GM23338 (cell line): ENCODE data around the gene AP5Z1. TPM values are rescaled to one million over a fixed set of nuclear protein-coding genes. Genes with fewer than 3 reads are reported as not detected.

Experiments used
- ATAC-seq: fragments of 200-7000 bp; cut with Tn5 transposase; 3 replicates; pipeline ENCODE4 v1.9.1; 2020
- DNase-seq: peaks from one replicate; pipeline ENCODE4 v3.0.0-alpha.2; 2015; ENCODE audit warnings: low spot score
- H2AFZ ChIP-seq: fragments of 200-600 bp; sonication (generic); 2 replicates; pipeline ENCODE4 v1.8.0; 2016; ENCODE audit warnings: antibody characterized with exemption, mild to moderate bottlenecking, moderate library complexity
- H3F3A ChIP-seq: fragments of 200-600 bp; sonication (generic); replicated peaks from 2 replicates; pipeline ENCODE4 v1.8.0; 2017; ENCODE audit warnings: antibody characterized with exemption, mixed run types, low read depth
- H3K27ac ChIP-seq: fragments of 200-600 bp; sonication (generic); 2 replicates; pipeline ENCODE4 v1.6.1; 2016; ENCODE audit warnings: low read depth
- H3K27me3 ChIP-seq: fragments of 200-600 bp; sonication (generic); 2 replicates; pipeline ENCODE4 v1.8.0; 2016; ENCODE audit warnings: mild to moderate bottlenecking, mixed run types, moderate library complexity; ENCODE audit not compliant: insufficient read depth
- H3K36me3 ChIP-seq: fragments of 200-600 bp; sonication (generic); 2 replicates; pipeline ENCODE4 v1.8.0; 2016; ENCODE audit warnings: mild to moderate bottlenecking; ENCODE audit not compliant: insufficient read depth
- H3K4me1 ChIP-seq: fragments of 200-600 bp; sonication (generic); 2 replicates; pipeline ENCODE4 v1.8.0; 2016; ENCODE audit warnings: mild to moderate bottlenecking, moderate library complexity; ENCODE audit not compliant: insufficient read depth
- H3K4me2 ChIP-seq: fragments of 200-600 bp; sonication (generic); 2 replicates; pipeline ENCODE4 v1.7.1; 2017; ENCODE audit warnings: mixed run types
- H3K4me3 ChIP-seq: fragments of 200-600 bp; sonication (generic); 2 replicates; pipeline ENCODE4 v1.6.1; 2016; ENCODE audit warnings: mixed run types
- H3K79me2 ChIP-seq: fragments of 200-600 bp; sonication (generic); replicated peaks from 2 replicates; pipeline ENCODE4 v1.8.0; 2017; ENCODE audit warnings: mild to moderate bottlenecking; ENCODE audit not compliant: insufficient read depth
- H3K9me2 ChIP-seq: fragments of 200-600 bp; sonication (generic); 2 replicates; pipeline ENCODE4 v1.8.0; 2017; ENCODE audit not compliant: insufficient read depth
- H4K20me1 ChIP-seq: fragments of 200-600 bp; sonication (generic); replicated peaks from 2 replicates; pipeline ENCODE4 v1.8.0; 2017; ENCODE audit warnings: mild to moderate bottlenecking; ENCODE audit not compliant: insufficient read depth
- H3K27ac Mint-ChIP-seq: 2 replicates; pipeline ENCODE4 v1.8.0; 2020; ENCODE audit warnings: inconsistent platforms, mild to moderate bottlenecking, moderate library complexity, mixed read lengths
- H3K27me3 Mint-ChIP-seq: 3 replicates; pipeline ENCODE4 v1.8.0; 2022; ENCODE audit warnings: low read depth, mild to moderate bottlenecking, moderate library complexity, mixed read lengths, inconsistent platforms; ENCODE audit not compliant: insufficient read depth, poor library complexity
- H3K36me3 Mint-ChIP-seq: 3 replicates; pipeline ENCODE4 v1.8.0; 2021; ENCODE audit warnings: low read depth, mild to moderate bottlenecking, inconsistent platforms, moderate library complexity, mixed read lengths
- H3K4me1 Mint-ChIP-seq: 3 replicates; pipeline ENCODE4 v1.8.0; 2020; ENCODE audit warnings: mild to moderate bottlenecking, inconsistent platforms, mixed read lengths
- H3K4me3 Mint-ChIP-seq: 3 replicates; pipeline ENCODE4 v1.8.0; 2021; ENCODE audit warnings: moderate library complexity, mild to moderate bottlenecking, inconsistent platforms, mixed read lengths
- H3K9me3 Mint-ChIP-seq: 3 replicates; pipeline ENCODE4 v1.8.0; 2020; ENCODE audit warnings: moderate library complexity, mild to moderate bottlenecking, inconsistent platforms, mixed read lengths
- CREB1 ChIP-seq: fragments of 250-450 bp; sonication (Bioruptor Pico); IDR thresholded peaks from 2 replicates; pipeline ENCODE4 v1.5.0; 2020; ENCODE audit warnings: low read depth, mild to moderate bottlenecking, moderate library complexity
- EZH2 ChIP-seq: fragments of 200-600 bp; sonication (generic); IDR thresholded peaks from one replicate; pipeline ENCODE4 v1.8.0; 2017; ENCODE audit warnings: antibody characterized with exemption, mild to moderate bottlenecking, low read depth; ENCODE audit not compliant: unreplicated experiment
- EZH2phosphoT487 ChIP-seq: fragments of 200-600 bp; sonication (generic); IDR thresholded peaks from one replicate; pipeline ENCODE4 v1.8.1; 2018; ENCODE audit warnings: antibody characterized with exemption; ENCODE audit not compliant: unreplicated experiment
- JUNB ChIP-seq: IDR thresholded peaks from one replicate; pipeline ENCODE4 v1.6.1; 2016; ENCODE audit warnings: antibody characterized with exemption; ENCODE audit not compliant: unreplicated experiment
- NANOG ChIP-seq: IDR thresholded peaks from 2 replicates; pipeline ENCODE4 v1.6.1; 2016; ENCODE audit warnings: antibody characterized with exemption, borderline replicate concordance
- POLR2AphosphoS5 ChIP-seq: IDR thresholded peaks from 2 replicates; pipeline ENCODE4 v1.6.1; 2016; ENCODE audit warnings: antibody characterized with exemption, low read depth
- STAT1 ChIP-seq: IDR thresholded peaks from one replicate; pipeline ENCODE4 v1.6.1; 2016; ENCODE audit warnings: antibody characterized with exemption; ENCODE audit not compliant: unreplicated experiment
- ZNF114 ChIP-seq: fragments of 250-450 bp; sonication (Bioruptor Pico); IDR thresholded peaks from 2 replicates; pipeline ENCODE4 v1.5.0; 2020; ENCODE audit warnings: mild to moderate bottlenecking, moderate library complexity
- ZNF331 ChIP-seq: fragments of 250-450 bp; sonication (Bioruptor Pico); IDR thresholded peaks from 2 replicates; pipeline ENCODE4 v1.5.0; 2020; ENCODE audit warnings: low read depth, mild to moderate bottlenecking, moderate library complexity
- polyA plus RNA-seq: library from polyadenylated mRNA; unstranded; fragments of >200 nt; fragmentation: Nextera tagmentation; extraction: Ambion mirVana; gene quantifications from 2 replicates; pipeline ENCODE4 v1.2.1, GENCODE V29; 2016
- total RNA-seq: library from RNA; depleted of rRNA; stranded (reverse); fragments of >200 nt; shearing (Covaris generic); gene quantifications from 2 replicates; pipeline ENCODE4 v1.2.3, GENCODE V29; 2014
- TF ChIP-seq, protein P1 (sequence below): IDR thresholded peaks from 2 replicates; pipeline ENCODE4 v1.6.1; 2016; ENCODE audit warnings: antibody characterized with exemption
- TF ChIP-seq, protein P2 (sequence below): fragments of 250-450 bp; sonication (Bioruptor Pico); IDR thresholded peaks from 2 replicates; pipeline ENCODE4 v1.5.0; 2020; ENCODE audit warnings: mild to moderate bottlenecking, moderate library complexity
- TF ChIP-seq, protein P3 (sequence below), 2 experiments: fragments of 200-600 bp in 1 of 2; sonication (generic) in 1 of 2; conservative IDR thresholded peaks; 2 replicates each; pipeline versions ENCODE4 v1.5.1 to v1.6.1; 2016 to 2017; ENCODE audit warnings: antibody characterized with exemption in 2 of 2, low read depth in 2 of 2, mild to moderate bottlenecking in 2 of 2, moderate library complexity in 1 of 2
- TF ChIP-seq, protein P4 (sequence below): IDR thresholded peaks from one replicate; pipeline ENCODE4 v1.6.1; 2018; ENCODE audit warnings: antibody characterized with exemption; ENCODE audit not compliant: unreplicated experiment

The AP5Z1 gene
- total and polyA plus RNA-seq, 2 experiments from 2014 or later, result 16.3 to 31.2 TPM

DNA sequence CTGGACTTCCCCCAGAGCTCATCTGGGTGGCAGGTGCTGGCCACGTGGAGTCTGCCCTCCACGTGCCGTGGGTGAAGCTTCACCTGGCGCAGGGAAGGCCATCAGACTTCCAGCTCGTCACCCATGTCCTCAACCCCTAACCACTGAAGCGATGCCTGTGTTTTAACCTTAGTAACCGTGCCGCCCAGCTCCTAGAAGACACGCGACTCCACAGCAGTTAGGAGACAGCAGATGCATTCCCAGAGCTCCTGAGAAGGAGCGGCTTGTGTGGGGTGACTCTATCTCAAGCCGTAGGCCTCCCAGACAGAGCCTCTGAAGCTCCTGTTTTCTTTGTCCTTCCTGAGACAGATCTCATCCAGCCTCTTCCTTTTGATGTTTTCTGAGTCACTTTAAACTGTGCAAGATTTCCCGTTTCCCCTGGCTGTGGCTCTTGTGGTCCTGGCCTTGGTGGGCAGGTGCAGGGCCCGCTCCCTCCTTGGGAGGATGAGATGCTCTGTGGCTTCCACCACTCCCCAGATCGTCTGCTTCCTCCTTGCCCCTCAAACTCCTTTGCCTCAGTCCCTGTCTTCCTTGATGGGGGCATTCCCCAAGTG, 41.4 kb upstream of the AP5Z1 start:
- TF ChIP-seq, protein P1, sequence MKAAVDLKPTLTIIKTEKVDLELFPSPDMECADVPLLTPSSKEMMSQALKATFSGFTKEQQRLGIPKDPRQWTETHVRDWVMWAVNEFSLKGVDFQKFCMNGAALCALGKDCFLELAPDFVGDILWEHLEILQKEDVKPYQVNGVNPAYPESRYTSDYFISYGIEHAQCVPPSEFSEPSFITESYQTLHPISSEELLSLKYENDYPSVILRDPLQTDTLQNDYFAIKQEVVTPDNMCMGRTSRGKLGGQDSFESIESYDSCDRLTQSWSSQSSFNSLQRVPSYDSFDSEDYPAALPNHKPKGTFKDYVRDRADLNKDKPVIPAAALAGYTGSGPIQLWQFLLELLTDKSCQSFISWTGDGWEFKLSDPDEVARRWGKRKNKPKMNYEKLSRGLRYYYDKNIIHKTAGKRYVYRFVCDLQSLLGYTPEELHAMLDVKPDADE, result no peak
- no peak for TF ChIP-seq JUNB
- TF ChIP-seq CREB1 (CRISPR knock-in tag), result no peak
- TF ChIP-seq, protein P2, sequence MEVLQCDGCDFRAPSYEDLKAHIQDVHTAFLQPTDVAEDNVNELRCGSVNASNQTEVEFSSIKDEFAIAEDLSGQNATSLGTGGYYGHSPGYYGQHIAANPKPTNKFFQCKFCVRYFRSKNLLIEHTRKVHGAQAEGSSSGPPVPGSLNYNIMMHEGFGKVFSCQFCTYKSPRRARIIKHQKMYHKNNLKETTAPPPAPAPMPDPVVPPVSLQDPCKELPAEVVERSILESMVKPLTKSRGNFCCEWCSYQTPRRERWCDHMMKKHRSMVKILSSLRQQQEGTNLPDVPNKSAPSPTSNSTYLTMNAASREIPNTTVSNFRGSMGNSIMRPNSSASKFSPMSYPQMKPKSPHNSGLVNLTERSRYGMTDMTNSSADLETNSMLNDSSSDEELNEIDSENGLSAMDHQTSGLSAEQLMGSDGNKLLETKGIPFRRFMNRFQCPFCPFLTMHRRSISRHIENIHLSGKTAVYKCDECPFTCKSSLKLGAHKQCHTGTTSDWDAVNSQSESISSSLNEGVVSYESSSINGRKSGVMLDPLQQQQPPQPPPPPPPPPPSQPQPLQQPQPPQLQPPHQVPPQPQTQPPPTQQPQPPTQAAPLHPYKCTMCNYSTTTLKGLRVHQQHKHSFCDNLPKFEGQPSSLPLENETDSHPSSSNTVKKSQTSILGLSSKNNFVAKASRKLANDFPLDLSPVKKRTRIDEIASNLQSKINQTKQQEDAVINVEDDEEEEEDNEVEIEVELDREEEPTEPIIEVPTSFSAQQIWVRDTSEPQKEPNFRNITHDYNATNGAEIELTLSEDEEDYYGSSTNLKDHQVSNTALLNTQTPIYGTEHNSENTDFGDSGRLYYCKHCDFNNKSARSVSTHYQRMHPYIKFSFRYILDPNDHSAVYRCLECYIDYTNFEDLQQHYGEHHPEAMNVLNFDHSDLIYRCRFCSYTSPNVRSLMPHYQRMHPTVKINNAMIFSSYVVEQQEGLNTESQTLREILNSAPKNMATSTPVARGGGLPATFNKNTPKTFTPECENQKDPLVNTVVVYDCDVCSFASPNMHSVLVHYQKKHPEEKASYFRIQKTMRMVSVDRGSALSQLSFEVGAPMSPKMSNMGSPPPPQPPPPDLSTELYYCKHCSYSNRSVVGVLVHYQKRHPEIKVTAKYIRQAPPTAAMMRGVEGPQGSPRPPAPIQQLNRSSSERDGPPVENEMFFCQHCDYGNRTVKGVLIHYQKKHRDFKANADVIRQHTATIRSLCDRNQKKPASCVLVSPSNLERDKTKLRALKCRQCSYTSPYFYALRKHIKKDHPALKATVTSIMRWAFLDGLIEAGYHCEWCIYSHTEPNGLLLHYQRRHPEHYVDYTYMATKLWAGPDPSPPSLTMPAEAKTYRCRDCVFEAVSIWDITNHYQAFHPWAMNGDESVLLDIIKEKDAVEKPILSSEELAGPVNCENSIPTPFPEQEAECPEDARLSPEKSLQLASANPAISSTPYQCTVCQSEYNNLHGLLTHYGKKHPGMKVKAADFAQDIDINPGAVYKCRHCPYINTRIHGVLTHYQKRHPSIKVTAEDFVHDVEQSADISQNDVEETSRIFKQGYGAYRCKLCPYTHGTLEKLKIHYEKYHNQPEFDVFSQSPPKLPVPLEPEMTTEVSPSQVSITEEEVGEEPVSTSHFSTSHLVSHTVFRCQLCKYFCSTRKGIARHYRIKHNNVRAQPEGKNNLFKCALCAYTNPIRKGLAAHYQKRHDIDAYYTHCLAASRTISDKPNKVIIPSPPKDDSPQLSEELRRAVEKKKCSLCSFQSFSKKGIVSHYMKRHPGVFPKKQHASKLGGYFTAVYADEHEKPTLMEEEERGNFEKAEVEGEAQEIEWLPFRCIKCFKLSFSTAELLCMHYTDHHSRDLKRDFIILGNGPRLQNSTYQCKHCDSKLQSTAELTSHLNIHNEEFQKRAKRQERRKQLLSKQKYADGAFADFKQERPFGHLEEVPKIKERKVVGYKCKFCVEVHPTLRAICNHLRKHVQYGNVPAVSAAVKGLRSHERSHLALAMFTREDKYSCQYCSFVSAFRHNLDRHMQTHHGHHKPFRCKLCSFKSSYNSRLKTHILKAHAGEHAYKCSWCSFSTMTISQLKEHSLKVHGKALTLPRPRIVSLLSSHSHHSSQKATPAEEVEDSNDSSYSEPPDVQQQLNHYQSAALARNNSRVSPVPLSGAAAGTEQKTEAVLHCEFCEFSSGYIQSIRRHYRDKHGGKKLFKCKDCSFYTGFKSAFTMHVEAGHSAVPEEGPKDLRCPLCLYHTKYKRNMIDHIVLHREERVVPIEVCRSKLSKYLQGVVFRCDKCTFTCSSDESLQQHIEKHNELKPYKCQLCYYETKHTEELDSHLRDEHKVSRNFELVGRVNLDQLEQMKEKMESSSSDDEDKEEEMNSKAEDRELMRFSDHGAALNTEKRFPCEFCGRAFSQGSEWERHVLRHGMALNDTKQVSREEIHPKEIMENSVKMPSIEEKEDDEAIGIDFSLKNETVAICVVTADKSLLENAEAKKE (CRISPR knock-in tag), result no peak
- no peak for TF ChIP-seq STAT1
- no peak for TF ChIP-seq ZNF331 (CRISPR knock-in tag)
- TF ChIP-seq ZNF114, result no peak
- TF ChIP-seq, protein P3, sequence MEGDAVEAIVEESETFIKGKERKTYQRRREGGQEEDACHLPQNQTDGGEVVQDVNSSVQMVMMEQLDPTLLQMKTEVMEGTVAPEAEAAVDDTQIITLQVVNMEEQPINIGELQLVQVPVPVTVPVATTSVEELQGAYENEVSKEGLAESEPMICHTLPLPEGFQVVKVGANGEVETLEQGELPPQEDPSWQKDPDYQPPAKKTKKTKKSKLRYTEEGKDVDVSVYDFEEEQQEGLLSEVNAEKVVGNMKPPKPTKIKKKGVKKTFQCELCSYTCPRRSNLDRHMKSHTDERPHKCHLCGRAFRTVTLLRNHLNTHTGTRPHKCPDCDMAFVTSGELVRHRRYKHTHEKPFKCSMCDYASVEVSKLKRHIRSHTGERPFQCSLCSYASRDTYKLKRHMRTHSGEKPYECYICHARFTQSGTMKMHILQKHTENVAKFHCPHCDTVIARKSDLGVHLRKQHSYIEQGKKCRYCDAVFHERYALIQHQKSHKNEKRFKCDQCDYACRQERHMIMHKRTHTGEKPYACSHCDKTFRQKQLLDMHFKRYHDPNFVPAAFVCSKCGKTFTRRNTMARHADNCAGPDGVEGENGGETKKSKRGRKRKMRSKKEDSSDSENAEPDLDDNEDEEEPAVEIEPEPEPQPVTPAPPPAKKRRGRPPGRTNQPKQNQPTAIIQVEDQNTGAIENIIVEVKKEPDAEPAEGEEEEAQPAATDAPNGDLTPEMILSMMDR (conservative IDR thresholded peaks at IDR 0.05; ENCODE audit: low read depth in 2 of 2), result no peak
- TF ChIP-seq, protein P4, sequence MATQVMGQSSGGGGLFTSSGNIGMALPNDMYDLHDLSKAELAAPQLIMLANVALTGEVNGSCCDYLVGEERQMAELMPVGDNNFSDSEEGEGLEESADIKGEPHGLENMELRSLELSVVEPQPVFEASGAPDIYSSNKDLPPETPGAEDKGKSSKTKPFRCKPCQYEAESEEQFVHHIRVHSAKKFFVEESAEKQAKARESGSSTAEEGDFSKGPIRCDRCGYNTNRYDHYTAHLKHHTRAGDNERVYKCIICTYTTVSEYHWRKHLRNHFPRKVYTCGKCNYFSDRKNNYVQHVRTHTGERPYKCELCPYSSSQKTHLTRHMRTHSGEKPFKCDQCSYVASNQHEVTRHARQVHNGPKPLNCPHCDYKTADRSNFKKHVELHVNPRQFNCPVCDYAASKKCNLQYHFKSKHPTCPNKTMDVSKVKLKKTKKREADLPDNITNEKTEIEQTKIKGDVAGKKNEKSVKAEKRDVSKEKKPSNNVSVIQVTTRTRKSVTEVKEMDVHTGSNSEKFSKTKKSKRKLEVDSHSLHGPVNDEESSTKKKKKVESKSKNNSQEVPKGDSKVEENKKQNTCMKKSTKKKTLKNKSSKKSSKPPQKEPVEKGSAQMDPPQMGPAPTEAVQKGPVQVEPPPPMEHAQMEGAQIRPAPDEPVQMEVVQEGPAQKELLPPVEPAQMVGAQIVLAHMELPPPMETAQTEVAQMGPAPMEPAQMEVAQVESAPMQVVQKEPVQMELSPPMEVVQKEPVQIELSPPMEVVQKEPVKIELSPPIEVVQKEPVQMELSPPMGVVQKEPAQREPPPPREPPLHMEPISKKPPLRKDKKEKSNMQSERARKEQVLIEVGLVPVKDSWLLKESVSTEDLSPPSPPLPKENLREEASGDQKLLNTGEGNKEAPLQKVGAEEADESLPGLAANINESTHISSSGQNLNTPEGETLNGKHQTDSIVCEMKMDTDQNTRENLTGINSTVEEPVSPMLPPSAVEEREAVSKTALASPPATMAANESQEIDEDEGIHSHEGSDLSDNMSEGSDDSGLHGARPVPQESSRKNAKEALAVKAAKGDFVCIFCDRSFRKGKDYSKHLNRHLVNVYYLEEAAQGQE, result no peak
- no peak for TF ChIP-seq EZH2phosphoT487
- no peak for TF ChIP-seq POLR2AphosphoS5
- no peak for TF ChIP-seq NANOG
- TF ChIP-seq EZH2, result no peak
- Histone ChIP-seq H3F3A (no peaks in the 10 kb centered on the region), H3K27me3 (no peaks in the 10 kb centered on the region), H2AFZ (no peak overlapping the region), H3K79me2 (no peaks in the 10 kb centered on the region; the same call in 1 of the 2 replicates), H3K9me2 (no peaks in the 10 kb centered on the region), H3K4me1 (peaks cover 8% of the 10 kb centered on the region; the same call in 1 of the 2 replicates), H3K27ac (no peak overlapping the region), H4K20me1 (peaks cover 29% of the 10 kb centered on the region), H3K4me2 (no peak overlapping the region), H3K4me3 (no peak overlapping the region), H3K36me3 (no peaks in the 10 kb centered on the region)
- DNase-seq (no peak), ATAC-seq (no peak)
- H3K36me3 Mint-ChIP-seq, result no peaks in the 10 kb centered on the region; the same call in 2 of the 3 replicates
- H3K4me1 Mint-ChIP-seq, result peaks cover 8% of the 10 kb centered on the region
- peaks cover 12% of the 10 kb centered on the region for H3K27me3 Mint-ChIP-seq
- no peak overlapping the region for H3K4me3 Mint-ChIP-seq
- no peak overlapping the region for H3K27ac Mint-ChIP-seq
- H3K9me3 Mint-ChIP-seq, result no peaks in the 10 kb centered on the region
